GM21528 (cell line): ENCODE data around the gene SIRT7.
"Not testable (repeated sequence)": the region's sequence is repeated elsewhere in the genome, so short reads cannot be mapped to it uniquely, and the experiment has no call there.

Experiments used
- ATAC-seq: cut with Tn5 transposase; IDR thresholded peaks from one replicate; pipeline ENCODE4 v1.9.1; 2021; ENCODE audit warnings: mild to moderate bottlenecking, moderate library complexity; ENCODE audit not compliant: unreplicated experiment, low FRiP score

SIRT7 gene

GRCh38 chr17:81955058-81955681, 37.2 kb upstream of the SIRT7 start:
- no peak for ATAC-seq

GRCh38 chr17:81954131-81955057, 36.4 kb upstream of the SIRT7 start:
- no peak for ATAC-seq

GRCh38 chr17:81953443-81953842, 35.5 kb upstream of the SIRT7 start:
- not testable (repeated sequence) for ATAC-seq

GRCh38 chr17:81952792-81953228, 34.8 kb upstream of the SIRT7 start:
- no peak for ATAC-seq

- no peak for ATAC-seq
Measured at GRCh38 chr17:81951785-81952684, 34.1 kb upstream of the SIRT7 start.

GRCh38 chr17:81950501-81950900, 32.5 kb upstream of the SIRT7 start:
- no peak for ATAC-seq

GRCh38 chr17:81948635-81949378, 30.8 kb upstream of the SIRT7 start:
- ATAC-seq: no peak

- no peak for ATAC-seq
Measured at GRCh38 chr17:81947189-81947588, 29.2 kb upstream of the SIRT7 start, which contains the start of gene MYADML2. Gene MYADML2 (minus strand): TSS chr17:81947233. CDS start chr17:81941741, 5,492 bp downstream.

- no peak for ATAC-seq
Measured at GRCh38 chr17:81944858-81945257, 26.9 kb upstream of the SIRT7 start.

GRCh38 chr17:81942167-81942553, 24.2 kb upstream of the SIRT7 start:
- no peak for ATAC-seq

GRCh38 chr17:81941484-81942166, 23.6 kb upstream of the SIRT7 start:
- no peak for ATAC-seq

GRCh38 chr17:81940538-81941483, 22.8 kb upstream of the SIRT7 start:
- ATAC-seq: no peak

- ATAC-seq: no peak
Measured at GRCh38 chr17:81939881-81940385, 22.0 kb upstream of the SIRT7 start.

- no peak for ATAC-seq
Measured at GRCh38 chr17:81939218-81939617, 21.2 kb upstream of the SIRT7 start.

- ATAC-seq: no peak
Measured at GRCh38 chr17:81935709-81936084, 17.7 kb upstream of the SIRT7 start.

GRCh38 chr17:81934850-81935708, 17.1 kb upstream of the SIRT7 start:
- ATAC-seq: no peak

GRCh38 chr17:81934098-81934757, 16.3 kb upstream of the SIRT7 start:
- no peak for ATAC-seq
